ENCODE results near the gene SLC25A26.

SLC25A26 gene

DNA sequence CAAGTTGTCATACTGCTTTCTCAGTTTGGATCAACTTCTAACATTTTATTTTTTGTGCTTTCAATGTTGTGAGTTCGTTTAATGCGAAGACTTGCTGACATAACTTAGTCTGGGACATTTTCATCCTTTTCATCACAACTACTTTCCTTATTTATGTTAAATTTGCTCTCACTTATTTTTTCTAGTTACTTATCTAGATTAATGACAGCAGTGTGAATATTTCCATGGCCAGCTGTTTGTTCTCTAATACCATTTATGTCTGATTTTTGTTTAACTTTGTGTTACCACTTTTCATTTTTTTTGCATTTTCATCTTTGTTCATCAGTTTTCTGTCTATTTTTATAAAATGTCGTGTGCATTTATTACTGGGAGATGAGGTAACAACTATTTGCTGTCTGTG, 6.2 kb downstream of the SLC25A26 start:
- no peak for DNase-seq (ENCODE audit: low spot score)

DNA sequence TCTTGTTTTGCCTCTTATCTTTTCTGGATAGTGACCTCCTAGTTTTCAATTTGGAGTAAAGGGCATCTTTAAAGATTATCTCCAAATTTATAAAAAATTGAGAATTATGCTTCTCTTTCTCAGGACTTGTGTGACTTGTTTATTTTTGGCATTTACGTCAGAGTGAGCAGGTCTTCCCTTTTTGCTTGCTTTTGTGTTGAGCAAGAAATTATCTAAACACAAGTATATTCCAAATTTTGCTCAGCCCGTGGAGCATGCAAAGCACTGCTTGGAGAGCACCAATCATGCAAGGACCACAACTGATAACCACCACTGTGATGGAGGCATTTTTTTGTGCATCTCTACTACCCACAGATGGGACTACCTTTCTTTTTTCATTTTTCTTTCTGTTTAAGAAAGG, 7.1 kb downstream of the SLC25A26 start:
- DNase-seq (ENCODE audit: low spot score) = no peak

DNA sequence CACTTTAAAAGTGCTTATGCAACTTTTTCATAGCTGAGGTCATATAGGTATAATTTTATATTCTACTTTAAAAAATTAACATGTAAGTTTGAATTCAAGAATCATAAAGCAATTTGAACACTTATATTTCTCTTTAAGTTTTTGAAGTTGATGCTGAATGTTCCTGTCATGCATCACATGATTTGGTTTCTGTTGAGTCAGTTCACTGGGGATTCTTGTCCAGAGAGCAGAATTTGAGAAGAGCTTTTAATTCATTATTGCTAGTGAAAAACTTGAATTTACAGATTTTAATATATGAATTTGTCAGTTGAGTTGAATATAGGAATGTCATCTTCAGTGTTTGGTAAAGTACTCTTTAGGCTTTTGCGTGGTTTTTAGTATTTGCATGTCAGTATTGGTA, 7.9 kb downstream of the SLC25A26 start:
- DNase-seq (ENCODE audit: low spot score) = no peak

DNA sequence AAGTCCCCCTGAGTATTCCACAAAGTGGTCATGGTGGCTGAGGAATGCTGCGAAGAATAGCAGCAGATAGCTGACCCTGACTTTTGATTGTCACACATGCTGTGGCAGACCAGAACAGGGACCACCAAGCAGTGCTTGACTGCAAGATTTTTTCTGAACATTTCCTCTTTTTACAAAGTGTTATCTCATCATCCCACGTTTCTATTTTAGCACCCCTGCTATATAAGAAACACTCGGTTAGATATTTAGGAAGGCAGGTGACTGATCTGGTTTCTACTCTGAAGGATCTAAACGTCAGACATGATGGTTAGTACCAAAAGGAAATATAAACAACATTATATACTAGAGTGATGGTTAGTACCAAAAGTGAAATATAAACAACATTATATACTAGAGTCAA, 9.1 kb downstream of the SLC25A26 start:
- no peak for DNase-seq (ENCODE audit: low spot score)

DNA sequence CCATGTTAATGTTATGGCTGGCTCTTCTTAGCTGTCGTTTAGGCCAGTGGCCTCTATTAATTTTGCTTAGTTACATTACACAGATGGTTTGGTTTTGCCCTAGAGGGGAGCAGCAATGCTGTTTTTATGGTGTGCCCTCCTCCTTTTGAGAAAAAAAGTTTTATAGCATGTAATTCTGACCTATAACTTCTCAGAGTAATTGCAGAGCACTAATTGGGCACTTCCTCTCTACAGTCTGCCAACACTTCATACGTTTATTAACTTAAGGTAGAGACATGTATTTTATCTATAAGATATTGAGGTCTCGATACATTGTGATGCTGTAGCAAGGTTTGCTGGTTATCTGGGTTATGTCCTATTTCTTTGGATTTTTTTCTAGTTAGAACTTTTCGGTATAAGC, 12.2 kb downstream of the SLC25A26 start:
- DNase-seq (ENCODE audit: low spot score) = no peak

DNA sequence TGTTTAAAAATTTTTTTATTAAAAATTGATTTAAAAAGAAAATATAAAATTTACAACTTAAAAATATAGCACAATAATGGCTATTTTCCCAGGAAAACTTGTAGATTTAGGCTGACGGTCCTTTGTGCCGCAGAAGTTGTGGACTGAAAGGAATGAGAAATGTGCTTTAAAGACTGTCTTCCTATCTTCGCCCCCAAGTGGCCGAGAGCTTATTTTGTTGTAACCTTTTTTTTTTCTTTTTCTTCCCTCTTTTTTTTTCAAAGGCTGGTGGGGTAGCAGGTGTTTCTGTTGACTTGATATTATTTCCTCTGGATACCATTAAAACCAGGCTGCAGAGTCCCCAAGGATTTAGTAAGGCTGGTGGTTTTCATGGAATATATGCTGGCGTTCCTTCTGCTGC, 15.5 kb downstream of the SLC25A26 start:
- DNase-seq (ENCODE audit: low spot score) = no peak

DNA sequence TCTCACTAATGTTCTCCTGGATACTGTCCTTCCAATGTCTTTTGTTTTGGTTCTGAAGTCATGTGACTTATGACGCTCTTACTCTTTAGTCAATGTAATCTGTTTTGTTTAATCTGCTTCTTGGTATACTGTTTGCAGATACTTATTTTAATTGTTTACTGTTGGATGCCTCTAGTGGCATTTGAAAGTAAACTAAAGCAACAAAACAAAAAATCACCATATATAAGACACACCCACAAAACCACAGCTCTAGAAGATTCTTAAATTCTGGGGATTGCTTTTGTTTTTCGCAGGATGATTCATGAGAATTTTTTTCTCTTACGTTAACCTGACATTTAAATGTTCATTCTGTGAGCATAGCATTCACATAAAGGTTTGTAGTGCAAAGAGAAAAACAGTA, 16.8 kb downstream of the SLC25A26 start:
- DNase-seq (ENCODE audit: low spot score) = no peak

DNA sequence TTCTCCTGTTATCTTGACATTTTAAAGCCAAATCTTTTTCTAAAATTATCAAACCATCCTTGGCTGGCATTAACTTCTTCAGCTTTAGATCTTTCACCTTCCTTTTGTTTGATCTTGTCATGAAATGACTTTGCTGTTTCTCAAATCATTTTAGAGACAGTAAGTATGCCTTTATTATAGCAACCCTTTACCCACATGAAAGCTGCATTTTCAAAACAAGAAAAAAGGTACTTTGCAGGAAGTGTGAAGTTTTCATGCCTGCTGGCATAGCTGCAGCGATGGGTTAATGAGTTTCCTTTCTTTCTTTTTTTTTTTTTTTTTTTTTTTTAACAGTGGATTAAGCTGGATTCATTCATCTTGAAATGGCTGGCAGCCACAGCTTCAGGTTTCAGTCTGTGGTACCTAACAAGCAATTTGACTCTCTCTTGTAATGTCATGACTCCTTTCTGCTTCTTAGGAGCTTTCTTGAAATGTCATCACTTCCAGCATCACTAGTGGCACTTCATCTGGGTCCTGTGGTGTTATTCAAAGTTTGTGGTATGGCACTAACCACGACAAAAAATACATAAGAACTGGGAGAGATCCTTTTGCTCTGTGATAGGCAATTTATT, 18.8 kb downstream of the SLC25A26 start:
- DNase-seq (ENCODE audit: low spot score) = no peak

DNA sequence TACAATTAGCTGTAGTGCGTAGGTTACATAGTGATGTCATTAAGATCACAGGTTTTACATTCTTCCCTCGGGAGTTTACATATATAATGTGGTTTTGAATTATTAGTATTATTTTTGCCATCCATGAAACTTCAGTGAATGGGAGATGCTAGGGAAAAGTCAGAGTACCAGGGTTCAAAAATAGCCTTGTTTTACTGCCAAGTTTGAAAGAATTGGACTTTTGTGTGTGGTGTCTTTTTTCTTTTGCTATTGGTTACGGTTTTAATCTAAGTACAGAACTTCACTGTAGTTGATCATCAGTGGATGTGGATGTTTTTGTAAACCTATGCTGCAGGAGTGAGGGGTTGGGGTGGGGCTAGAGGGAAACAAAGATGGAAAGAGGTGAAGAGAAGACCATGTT, 20.7 kb downstream of the SLC25A26 start:
- DNase-seq (ENCODE audit: low spot score) = no peak

DNA sequence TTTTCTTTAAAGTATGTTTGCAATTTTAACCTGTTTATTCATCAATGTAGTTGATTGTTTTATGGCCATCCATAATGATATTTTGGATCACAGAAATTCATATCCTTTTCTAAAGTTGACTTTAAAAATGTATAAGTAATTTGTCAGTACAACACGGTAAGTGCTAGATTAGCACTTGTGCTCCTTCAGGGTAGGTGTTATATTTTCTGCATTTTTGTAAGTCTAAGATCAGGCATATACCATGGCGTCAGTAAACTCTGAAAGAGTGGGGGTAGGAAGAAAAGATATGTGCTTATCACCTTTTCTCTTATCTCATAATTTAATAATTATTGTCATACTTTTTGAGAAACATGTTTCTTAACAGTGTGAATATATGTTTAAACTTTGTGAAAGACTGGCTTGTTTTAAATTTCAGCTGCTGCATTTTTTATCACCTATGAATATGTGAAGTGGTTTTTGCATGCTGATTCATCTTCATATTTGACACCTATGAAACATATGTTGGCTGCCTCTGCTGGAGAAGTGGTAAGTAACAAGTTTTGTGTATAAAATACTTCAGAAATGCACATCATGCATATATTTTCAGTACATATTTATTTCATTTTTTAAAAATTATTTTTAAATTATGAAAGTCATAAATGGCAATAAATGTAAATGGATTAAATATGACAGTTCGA, 22.1 kb downstream of the SLC25A26 start:
- DNase-seq (ENCODE audit: low spot score) = no peak

DNA sequence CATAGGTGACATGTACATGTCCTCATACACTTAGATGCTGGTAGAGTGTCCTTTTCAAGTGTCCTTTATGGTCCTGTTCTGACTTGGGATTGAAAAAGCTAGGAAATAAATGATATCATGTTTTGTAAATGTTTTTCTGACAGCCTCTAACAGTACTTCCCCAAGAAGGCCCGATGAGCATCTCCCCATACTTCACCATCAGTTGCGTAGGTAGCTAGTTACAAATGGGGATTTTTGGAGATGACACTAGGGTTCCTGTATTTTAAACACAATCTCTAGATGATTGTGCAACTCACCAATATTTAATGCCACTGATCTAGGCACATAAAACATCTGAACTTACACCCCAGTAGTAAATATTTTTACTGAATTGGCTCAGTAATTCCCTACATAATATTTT, 27.8 kb downstream of the SLC25A26 start:
- DNase-seq (ENCODE audit: low spot score) = no peak

DNA sequence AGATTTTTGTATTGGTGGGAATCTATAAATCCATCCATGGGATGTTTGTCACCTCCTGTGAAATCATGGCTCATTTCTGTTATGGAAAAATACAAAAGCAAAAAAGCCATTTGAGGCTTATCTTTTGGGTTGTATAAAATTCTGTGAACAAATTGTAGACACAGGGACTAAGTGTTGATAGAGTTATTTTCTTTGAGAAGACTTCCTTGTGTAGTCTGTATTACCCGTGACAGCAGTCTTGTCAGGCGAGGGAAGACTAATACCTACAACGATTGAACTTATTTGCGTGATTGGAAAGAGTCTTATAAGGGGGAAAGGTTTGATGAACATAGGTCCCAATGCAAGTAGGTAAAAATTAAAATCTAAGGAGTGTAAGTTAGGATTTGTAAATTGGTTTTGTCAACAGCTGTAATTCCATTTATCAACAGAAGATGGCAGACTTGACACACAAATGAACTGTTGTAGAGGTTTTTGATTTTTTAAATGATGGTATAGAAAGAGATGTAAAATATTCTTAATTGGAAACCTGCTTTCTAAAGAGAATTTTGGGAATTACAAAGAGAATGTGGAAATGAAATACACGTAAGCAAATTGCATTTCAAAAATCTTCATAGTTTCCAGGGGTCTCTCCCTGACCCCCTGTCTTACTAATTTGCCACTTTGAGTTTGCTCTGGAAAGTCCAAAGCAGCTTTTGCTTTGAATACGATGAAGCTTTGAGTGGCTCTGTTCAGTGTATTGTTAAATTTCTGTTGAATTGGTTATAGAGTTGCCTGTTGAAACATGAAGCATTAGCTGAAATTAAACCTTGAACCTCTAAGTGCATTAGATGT, 33.2 kb downstream of the SLC25A26 start:
- DNase-seq (ENCODE audit: low spot score) = peak; percentile 62

DNA sequence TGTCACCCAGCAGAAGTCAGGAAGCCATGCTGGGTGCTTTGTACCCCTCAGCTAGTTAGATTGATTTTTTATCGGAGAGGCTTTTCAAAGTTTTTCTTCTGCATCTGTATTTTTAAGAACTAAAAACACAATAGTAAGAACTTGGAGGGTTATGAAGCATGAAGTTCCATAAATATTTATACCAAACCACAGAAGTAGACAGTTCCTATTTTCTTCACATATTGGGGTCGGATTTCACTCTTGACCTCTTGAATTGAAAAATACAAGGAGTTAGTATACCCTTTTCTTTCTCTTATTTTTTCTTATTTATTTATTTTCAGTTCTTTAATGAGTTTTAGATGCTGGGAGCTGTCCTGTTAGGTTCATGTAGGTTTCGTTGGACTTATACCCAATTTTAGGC, 35.1 kb downstream of the SLC25A26 start:
- no peak for DNase-seq (ENCODE audit: low spot score)

DNA sequence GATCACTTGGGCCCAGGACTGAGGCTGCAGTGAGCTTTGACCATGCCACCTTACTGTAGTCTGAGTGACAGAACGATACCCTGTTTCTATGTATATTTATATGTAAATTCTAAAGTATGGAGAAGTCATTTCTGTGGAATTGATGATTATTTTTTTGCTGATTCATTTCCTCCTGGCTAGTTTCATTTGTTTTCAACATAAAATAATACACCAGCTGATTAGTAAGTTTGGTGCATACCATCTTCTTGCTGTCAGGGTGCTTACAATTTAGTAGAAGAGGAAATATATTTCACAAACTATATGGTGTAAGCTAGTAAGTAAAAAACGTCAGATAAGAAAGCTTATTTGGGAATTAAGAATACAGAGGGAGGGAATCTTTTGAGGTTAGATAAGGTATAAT, 36.0 kb downstream of the SLC25A26 start:
- no peak for DNase-seq (ENCODE audit: low spot score)

DNA sequence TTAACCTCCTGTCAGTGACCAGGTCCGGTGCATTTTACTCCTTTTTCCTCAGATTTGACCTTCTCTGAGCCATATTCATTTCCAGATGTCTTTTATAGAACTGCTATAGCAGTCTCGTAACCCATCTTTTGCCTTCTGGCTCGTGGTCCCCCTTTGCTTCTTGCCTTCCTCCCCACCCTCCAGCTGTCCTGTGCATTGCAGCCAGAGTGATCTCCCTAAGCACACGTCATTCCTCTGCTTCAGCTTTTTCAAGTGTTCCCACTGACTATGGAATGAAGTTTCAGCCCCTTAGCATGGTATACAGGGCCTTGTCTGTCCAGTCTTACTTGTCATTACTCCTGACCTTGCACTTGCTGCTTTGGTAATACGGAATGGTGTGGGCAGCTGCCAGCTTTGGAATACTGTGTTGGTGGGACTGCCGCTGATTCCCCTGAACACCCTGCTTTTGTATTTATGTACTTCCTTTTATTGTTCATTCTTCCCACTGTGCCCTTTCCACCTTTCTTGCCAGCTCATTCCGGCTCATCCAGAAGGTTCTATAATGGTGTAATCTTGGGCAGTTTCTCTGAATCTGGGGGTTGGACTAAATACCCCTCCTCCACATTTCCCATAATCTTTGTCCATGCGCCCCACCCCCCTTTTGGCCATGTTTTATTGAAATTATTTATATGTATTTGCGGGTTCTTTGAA, 38.9 kb downstream of the SLC25A26 start:
- DNase-seq (ENCODE audit: low spot score) = no peak

DNA sequence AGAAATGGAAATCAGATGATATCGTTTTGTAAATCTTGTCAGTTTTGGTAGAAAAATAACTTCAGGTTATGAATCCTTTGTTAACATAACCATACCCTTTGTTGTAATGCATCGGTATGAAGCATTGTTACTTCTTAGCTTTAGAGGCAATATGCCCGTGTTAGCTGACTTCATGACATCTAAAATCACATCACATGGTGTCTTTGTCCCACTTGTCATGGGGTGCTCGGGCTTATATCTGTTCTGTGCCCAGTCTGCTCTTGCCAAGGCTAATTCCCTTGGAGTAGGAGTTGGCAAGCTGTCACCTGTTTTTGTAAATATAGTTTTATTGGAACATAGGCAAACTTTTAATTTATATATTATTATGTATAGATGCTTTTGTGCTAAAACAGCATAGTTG, 39.6 kb downstream of the SLC25A26 start:
- no peak for DNase-seq (ENCODE audit: low spot score)

DNA sequence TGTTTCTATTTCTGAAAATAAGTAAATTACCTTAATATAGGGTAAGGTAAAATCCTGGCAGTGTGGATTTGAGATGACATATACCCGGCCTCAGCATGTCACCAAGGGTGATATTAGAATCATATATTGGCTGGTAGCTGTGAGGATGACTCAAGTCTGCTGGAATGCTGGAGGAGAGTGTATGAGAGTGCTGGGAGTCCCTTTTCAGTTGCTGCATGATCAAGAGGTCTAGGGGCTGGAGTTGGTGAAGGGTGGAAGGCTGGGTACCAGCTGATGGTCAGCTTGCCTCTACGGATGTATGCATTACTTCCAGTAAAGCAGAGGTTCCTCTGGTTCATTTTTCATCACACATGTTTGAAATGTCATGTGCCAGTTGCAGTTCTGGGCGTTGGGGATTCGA, 40.6 kb downstream of the SLC25A26 start:
- no peak for DNase-seq (ENCODE audit: low spot score)

DNA sequence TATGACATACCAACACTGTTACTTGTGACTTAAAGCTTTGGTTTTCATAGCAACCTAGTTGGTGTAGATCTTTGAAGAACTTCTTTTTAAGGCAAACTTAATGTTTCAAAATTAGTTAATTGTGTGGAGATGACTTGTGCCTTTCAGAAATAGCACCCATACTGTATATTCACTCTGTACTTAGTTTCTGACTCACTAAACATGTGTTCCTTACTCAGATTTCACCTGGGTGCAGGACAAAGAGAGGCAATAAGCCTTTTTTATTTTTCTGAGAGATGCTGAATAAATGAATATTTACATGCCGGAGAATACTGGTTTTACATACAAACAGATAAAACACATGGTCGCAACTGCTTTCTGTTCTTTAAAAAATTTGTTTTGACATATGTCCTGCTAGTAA, 44.8 kb downstream of the SLC25A26 start:
- DNase-seq (ENCODE audit: low spot score) = no peak

DNA sequence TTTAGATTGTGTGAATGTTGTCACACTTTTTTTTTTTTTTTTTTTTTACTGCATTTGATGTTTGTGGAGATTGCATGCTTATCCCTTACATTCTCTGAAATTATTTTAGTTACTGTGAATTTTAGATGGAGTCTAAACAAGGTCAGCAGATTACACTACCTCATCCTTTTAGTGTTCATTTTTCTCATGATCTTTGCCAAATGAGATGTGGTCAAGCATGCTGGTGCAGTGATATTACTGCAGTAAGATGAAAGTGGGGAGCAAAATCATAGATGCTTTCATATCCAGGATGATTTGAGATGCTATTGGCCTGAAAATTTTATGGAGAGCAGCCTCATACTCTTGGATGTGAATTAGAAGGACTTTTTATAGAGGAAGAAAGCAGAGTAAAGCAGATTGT, 45.8 kb downstream of the SLC25A26 start:
- DNase-seq (ENCODE audit: low spot score) = no peak

DNA sequence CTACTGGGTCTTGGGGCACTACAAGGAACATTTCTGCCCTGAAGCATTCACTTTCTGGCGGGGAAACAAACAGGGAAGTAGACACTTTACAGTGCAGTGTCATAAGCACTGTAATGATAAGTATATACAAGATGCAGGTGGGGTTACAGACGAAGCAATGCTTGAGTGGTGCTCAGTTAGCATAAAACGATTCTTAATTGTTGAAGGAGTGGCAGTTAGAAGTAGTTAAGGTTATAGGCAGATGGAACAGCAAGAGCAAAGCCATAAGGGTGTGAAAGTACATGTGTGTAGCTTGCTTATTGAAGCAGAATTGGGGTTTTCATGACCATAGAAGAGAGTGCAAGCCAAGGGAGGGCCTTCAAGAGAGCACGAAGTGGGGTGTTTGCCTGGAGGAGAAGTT, 46.2 kb downstream of the SLC25A26 start:
- DNase-seq (ENCODE audit: low spot score) = no peak

DNA sequence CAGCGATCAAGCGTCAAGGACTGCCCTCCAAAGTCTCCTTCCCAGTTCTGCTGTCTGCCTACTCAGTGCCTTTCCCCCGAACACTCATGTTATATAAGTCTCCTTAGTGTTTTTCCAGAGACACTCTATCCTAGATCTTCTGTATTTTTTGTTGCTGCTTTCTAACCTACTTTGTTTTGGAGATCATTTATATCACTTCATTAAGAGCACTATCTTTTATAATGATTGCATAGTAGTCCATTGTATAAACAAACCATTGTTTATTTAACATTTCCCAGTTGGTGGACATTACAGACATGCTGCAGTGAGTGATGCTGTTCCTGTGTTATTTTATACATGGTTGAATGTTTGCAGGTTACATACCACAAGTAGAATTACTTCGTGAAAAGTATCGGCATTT, 47.1 kb downstream of the SLC25A26 start:
- no peak for DNase-seq (ENCODE audit: low spot score)

DNA sequence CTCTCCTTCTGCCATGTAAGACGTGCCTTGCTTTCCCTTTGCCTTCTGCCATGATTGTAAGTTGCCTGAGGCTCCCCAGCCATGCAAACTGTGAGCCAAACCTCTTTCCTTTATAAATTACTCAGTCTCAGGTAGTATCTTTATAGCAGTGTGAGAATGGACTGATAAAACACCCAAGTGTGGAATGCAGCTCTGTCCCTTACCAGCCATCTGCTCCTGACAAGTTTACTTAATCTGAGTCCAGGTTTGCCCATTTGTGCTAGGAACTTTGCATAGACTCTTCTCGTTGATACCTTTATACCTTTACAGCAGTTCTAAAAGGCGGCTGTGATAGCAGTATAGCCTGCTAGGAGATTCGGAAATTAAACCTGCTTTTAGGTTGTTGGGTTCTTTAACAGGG, 48.1 kb downstream of the SLC25A26 start:
- DNase-seq (ENCODE audit: low spot score) = no peak

DNA sequence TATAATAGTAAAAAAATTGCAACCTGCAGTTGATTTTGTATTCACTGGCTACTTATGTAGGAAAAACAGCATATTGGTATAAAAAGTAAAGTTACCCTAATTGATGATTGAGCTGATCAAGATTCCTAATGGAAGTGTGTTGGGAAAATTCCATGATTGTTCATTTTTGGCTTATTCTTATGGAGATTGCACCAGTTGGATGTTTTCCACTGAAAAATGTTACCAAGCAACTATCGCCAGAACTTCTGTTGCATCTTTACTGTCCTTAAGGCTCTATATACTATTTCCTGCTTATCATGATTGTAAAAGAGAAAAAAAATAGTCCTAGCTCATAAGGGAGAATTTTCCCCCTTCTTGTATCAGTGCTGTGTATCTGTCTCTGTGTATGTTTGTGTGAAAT, 48.6 kb downstream of the SLC25A26 start:
- no peak for DNase-seq (ENCODE audit: low spot score)

All from hematopoietic multipotent progenitor cell treated with erythropoietin and hydrocortisone succinate and interleukin-3 and kit ligand, for 17 days (in vitro differentiated cells).